H9 (cell line): ENCODE data around the gene CACNB4. TPM values are rescaled to one million over a fixed set of nuclear protein-coding genes. Genes with fewer than 3 reads are reported as not detected.

ENCODE experiments used
- DNase-seq: peaks from one replicate; pipeline ENCODE4 v3.0.0-alpha.2; 2017
- H2AFZ ChIP-seq: one replicate; pipeline ENCODE4 v1.6.1; 2013; ENCODE audit warnings: mild to moderate bottlenecking, low read length, control low read depth, moderate library complexity
- H2AK5ac ChIP-seq: 2 replicates; pipeline ENCODE4 v1.6.1; 2013; ENCODE audit warnings: low read length, control low read depth, mixed read lengths; ENCODE audit not compliant: insufficient read length
- H2BK120ac ChIP-seq: one replicate; pipeline ENCODE4 v1.6.1; 2013; ENCODE audit warnings: low read depth, mild to moderate bottlenecking, low read length, control low read depth, inconsistent platforms; ENCODE audit not compliant: poor library complexity, severe bottlenecking
- H2BK12ac ChIP-seq: 2 replicates; pipeline ENCODE4 v1.6.1; 2013; ENCODE audit warnings: low read length, control low read depth, mixed read lengths, low read depth; ENCODE audit not compliant: insufficient read length
- H2BK15ac ChIP-seq: 2 replicates; pipeline ENCODE4 v1.6.1; 2013; ENCODE audit warnings: low read depth, low read length, control low read depth
- H2BK20ac ChIP-seq: one replicate; pipeline ENCODE4 v1.6.1; 2013; ENCODE audit warnings: low read depth, mild to moderate bottlenecking, low read length, control low read depth, inconsistent platforms; ENCODE audit not compliant: poor library complexity, severe bottlenecking
- H2BK5ac ChIP-seq: 2 replicates; pipeline ENCODE4 v1.6.1; 2013; ENCODE audit warnings: low read length, control low read depth, mixed read lengths; ENCODE audit not compliant: insufficient read length
- H3K14ac ChIP-seq: 2 replicates; pipeline ENCODE4 v1.6.1; 2013; ENCODE audit warnings: low read length, control low read depth; ENCODE audit not compliant: insufficient read depth
- H3K18ac ChIP-seq: 2 replicates; pipeline ENCODE4 v1.6.1; 2013; ENCODE audit warnings: low read depth, mild to moderate bottlenecking, mixed read lengths, low read length, control low read depth; ENCODE audit not compliant: insufficient read length
- H3K23ac ChIP-seq: 2 replicates; pipeline ENCODE4 v1.6.1; 2013; ENCODE audit warnings: low read length, control low read depth, mixed read lengths, low read depth; ENCODE audit not compliant: insufficient read length
- H3K23me2 ChIP-seq: 2 replicates; pipeline ENCODE4 v1.6.1; 2013; ENCODE audit warnings: low read depth, mild to moderate bottlenecking, mixed read lengths, low read length, control low read depth; ENCODE audit not compliant: insufficient read length, poor library complexity, severe bottlenecking
- H3K27ac ChIP-seq: 2 replicates; pipeline ENCODE4 v1.5.1; 2013; ENCODE audit warnings: low read length, control low read depth, mixed read lengths, low read depth; ENCODE audit not compliant: insufficient read length
- H3K27me3 ChIP-seq: 2 replicates; pipeline ENCODE4 v1.6.1; 2013; ENCODE audit warnings: low read length, control low read depth, inconsistent platforms; ENCODE audit not compliant: insufficient read depth
- H3K4ac ChIP-seq: 2 replicates; pipeline ENCODE4 v1.6.1; 2013; ENCODE audit warnings: low read depth, mild to moderate bottlenecking, control low read depth, inconsistent platforms, low read length, moderate library complexity
- H3K4me1 ChIP-seq: 2 replicates; pipeline ENCODE4 v1.6.1; 2013; ENCODE audit warnings: low read length, control low read depth, inconsistent platforms; ENCODE audit not compliant: insufficient read depth
- H3K4me2 ChIP-seq: 2 replicates; pipeline ENCODE4 v1.6.1; 2013; ENCODE audit warnings: low read length, control low read depth, mixed read lengths; ENCODE audit not compliant: insufficient read length, insufficient read depth
- H3K56ac ChIP-seq: 2 replicates; pipeline ENCODE4 v1.6.1; 2013; ENCODE audit warnings: low read depth, mild to moderate bottlenecking, mixed read lengths, low read length, control low read depth; ENCODE audit not compliant: insufficient read length
- H3K79me1 ChIP-seq: 2 replicates; pipeline ENCODE4 v1.6.1; 2013; ENCODE audit warnings: low read depth, mild to moderate bottlenecking, moderate library complexity, low read length, control low read depth, inconsistent platforms; ENCODE audit not compliant: insufficient read depth, poor library complexity, severe bottlenecking
- H3K79me2 ChIP-seq: 2 replicates; pipeline ENCODE4 v1.6.1; 2013; ENCODE audit warnings: low read length, control low read depth, inconsistent platforms; ENCODE audit not compliant: insufficient read depth
- H3K9ac ChIP-seq: 2 replicates; pipeline ENCODE4 v1.6.1; 2013; ENCODE audit warnings: low read length, control low read depth, mixed read lengths; ENCODE audit not compliant: insufficient read length; ENCODE audit errors: extremely low read depth
- H3K9me3 ChIP-seq: one replicate; pipeline ENCODE4 v1.6.1; 2013; ENCODE audit warnings: low read depth, low read length, inconsistent platforms; ENCODE audit not compliant: control insufficient read depth
- H3T11ph ChIP-seq: one replicate; pipeline ENCODE4 v1.6.1; 2013; ENCODE audit warnings: mild to moderate bottlenecking, low read length, control low read depth, inconsistent platforms
- H4K20me1 ChIP-seq: one replicate; pipeline ENCODE4 v1.6.1; 2013; ENCODE audit not compliant: control insufficient read depth, insufficient read length, insufficient read depth
- H4K5ac ChIP-seq: 2 replicates; pipeline ENCODE4 v1.6.1; 2013; ENCODE audit warnings: low read depth, mild to moderate bottlenecking, mixed read lengths, low read length, control low read depth; ENCODE audit not compliant: insufficient read length
- H4K8ac ChIP-seq: replicated peaks from 2 replicates; pipeline ENCODE4 v1.6.1; 2013; ENCODE audit warnings: low read length, control low read depth, mixed read lengths, low read depth; ENCODE audit not compliant: insufficient read length
- H4K91ac ChIP-seq: 2 replicates; pipeline ENCODE4 v1.6.1; 2013; ENCODE audit warnings: low read depth, mild to moderate bottlenecking, moderate library complexity, mixed read lengths, low read length, control low read depth; ENCODE audit not compliant: insufficient read length
- H3K27ac Mint-ChIP-seq, 3 experiments: 2 replicates in 2 of 3; 3 replicates in 1 of 3; pipeline ENCODE4 v1.8.0; 2020 to 2021; ENCODE audit warnings: mixed read lengths in 3 of 3, mild to moderate bottlenecking in 1 of 3, moderate library complexity in 1 of 3
- H3K27me3 Mint-ChIP-seq: 2 replicates; pipeline ENCODE4 v1.8.0; 2021; ENCODE audit warnings: low read depth, mild to moderate bottlenecking, moderate library complexity, mixed read lengths
- H3K36me3 Mint-ChIP-seq, 3 experiments: 2 replicates in 2 of 3; 3 replicates in 1 of 3; pipeline ENCODE4 v1.8.0; 2020 to 2021; ENCODE audit warnings: low read depth in 3 of 3, mixed read lengths in 3 of 3; ENCODE audit not compliant: insufficient read depth in 1 of 3
- H3K4me1 Mint-ChIP-seq, 2 experiments: 2 replicates each; pipeline ENCODE4 v1.8.0; 2020; ENCODE audit warnings: mixed read lengths in 2 of 2
- H3K4me3 Mint-ChIP-seq, 2 experiments: 2 replicates in 1 of 2; 3 replicates in 1 of 2; pipeline ENCODE4 v1.8.0; 2020 to 2021; ENCODE audit warnings: mild to moderate bottlenecking in 2 of 2, mixed read lengths in 2 of 2, moderate library complexity in 1 of 2
- H3K9me3 Mint-ChIP-seq, 2 experiments: 2 replicates in 1 of 2; 3 replicates in 1 of 2; pipeline ENCODE4 v1.8.0; 2020; ENCODE audit warnings: mild to moderate bottlenecking in 2 of 2, mixed read lengths in 2 of 2, moderate library complexity in 1 of 2
- CTCF ChIP-seq: fragments of 200-600 bp; sonication (generic); conservative IDR thresholded peaks from 3 replicates; pipeline ENCODE4 v1.8.0; 2021; ENCODE audit warnings: antibody characterized with exemption, mild to moderate bottlenecking
- WGBS: extraction: QIAGEN DNeasy Blood & Tissue Kit; methylation state at CpG from one replicate; pipeline ENCODE4 v1.1.7; 2013; ENCODE audit warnings: missing lambda C conversion rate, low lambda C conversion rate, mixed read lengths; ENCODE audit not compliant: insufficient read length; ENCODE audit errors: extremely low coverage; 5-methylcytosine and 5-hydroxymethylcytosine counted together
- total RNA-seq: library from RNA; stranded (reverse); gene quantifications from 2 replicates; pipeline ENCODE4 v1.2.1, GENCODE V29; 2021

Gene CACNB4
- total RNA-seq, 1 experiment from 2014 or later = 1.4 TPM

- no peaks in the 10 kb centered on the region for H3K9me3 ChIP-seq
- no peak overlapping the region for H2BK5ac ChIP-seq
- H2AFZ ChIP-seq = no peak overlapping the region
- no peak overlapping the region for H3K56ac ChIP-seq
- H4K5ac ChIP-seq = no peak overlapping the region
- H3T11ph ChIP-seq = no peak overlapping the region
- no peaks in the 10 kb centered on the region for H3K79me1 ChIP-seq
- H3K23ac ChIP-seq = no peak overlapping the region
- H3K4ac ChIP-seq = no peak overlapping the region
- no peaks in the 10 kb centered on the region for H3K23me2 ChIP-seq
- no peak overlapping the region for H2BK120ac ChIP-seq
- H4K8ac ChIP-seq = no peak overlapping the region
- no peak overlapping the region for H2BK15ac ChIP-seq
- TF ChIP-seq CTCF = no peak
- H3K27ac ChIP-seq = no peak overlapping the region
- H3K4me1 Mint-ChIP-seq = peaks cover 0 to 1% of the 10 kb centered on the region in 2 experiments; a peak in 1 of 4 replicates
- H3K18ac ChIP-seq = no peak overlapping the region
- WGBS = 100% methylated on average over 1 of the region's 2 CpGs
- H2BK12ac ChIP-seq = no peak overlapping the region
- H3K4me1 ChIP-seq = no peaks in the 10 kb centered on the region; the same call in 1 of the 2 replicates
- no peak overlapping the region for H3K4me2 ChIP-seq
- no peak overlapping the region for H2BK20ac ChIP-seq
- no peak overlapping the region for H2AK5ac ChIP-seq
- H3K14ac ChIP-seq = no peak overlapping the region
- peaks cover 0 to 3% of the 10 kb centered on the region in 2 experiments; a peak in 1 of 5 replicates for H3K9me3 Mint-ChIP-seq
- no peak overlapping the region for H3K9ac ChIP-seq
- no peaks in the 10 kb centered on the region for H3K27me3 Mint-ChIP-seq
- H3K36me3 Mint-ChIP-seq = no peaks in the 10 kb centered on the region
- no peak overlapping the region for H3K27ac Mint-ChIP-seq
- H4K20me1 ChIP-seq = no peaks in the 10 kb centered on the region
- no peak for DNase-seq
- H3K4me3 Mint-ChIP-seq = no peak overlapping the region
- H4K91ac ChIP-seq = no peak overlapping the region
- H3K27me3 ChIP-seq = no peaks in the 10 kb centered on the region
- H3K79me2 ChIP-seq = no peaks in the 10 kb centered on the region
These were observed 114.3 kb downstream of the CACNB4 start for GRCh38 chr2:151984424-151985083.
